ENCODE data around the gene NOL4L.

DNA sequence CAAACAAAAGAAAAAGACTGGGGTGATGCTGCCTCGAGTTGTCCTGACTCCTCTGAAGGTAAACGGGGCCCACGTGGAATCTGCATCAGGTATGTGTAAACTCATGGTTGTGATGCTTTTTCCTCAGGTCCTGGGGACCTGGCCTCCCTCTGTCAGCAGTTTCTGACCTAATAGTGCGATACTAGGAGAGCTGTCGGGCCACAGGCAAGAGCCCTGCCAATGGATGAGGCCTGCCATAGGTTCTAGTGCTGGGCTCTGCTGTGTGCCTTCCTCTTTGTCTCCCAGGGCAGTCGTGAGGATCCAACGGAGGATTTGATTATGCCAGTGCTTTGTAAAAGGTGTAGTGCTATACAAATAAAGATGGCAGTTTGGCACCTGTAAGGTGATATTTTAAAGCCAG, 155.8 kb downstream of the NOL4L start:
- TF ChIP-seq, protein P1, sequence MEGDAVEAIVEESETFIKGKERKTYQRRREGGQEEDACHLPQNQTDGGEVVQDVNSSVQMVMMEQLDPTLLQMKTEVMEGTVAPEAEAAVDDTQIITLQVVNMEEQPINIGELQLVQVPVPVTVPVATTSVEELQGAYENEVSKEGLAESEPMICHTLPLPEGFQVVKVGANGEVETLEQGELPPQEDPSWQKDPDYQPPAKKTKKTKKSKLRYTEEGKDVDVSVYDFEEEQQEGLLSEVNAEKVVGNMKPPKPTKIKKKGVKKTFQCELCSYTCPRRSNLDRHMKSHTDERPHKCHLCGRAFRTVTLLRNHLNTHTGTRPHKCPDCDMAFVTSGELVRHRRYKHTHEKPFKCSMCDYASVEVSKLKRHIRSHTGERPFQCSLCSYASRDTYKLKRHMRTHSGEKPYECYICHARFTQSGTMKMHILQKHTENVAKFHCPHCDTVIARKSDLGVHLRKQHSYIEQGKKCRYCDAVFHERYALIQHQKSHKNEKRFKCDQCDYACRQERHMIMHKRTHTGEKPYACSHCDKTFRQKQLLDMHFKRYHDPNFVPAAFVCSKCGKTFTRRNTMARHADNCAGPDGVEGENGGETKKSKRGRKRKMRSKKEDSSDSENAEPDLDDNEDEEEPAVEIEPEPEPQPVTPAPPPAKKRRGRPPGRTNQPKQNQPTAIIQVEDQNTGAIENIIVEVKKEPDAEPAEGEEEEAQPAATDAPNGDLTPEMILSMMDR (IDR thresholded peaks at IDR 0.05; ENCODE audit: low read depth, low read length) = no peak
- TF ChIP-seq POLR2A (IDR thresholded peaks at IDR 0.05; ENCODE audit: extremely low read depth, insufficient read length) = no peak
- TF ChIP-seq MYC (IDR thresholded peaks at IDR 0.05; ENCODE audit: low read depth, low read length) = no peak

Measured in NB4 (cell line).